Glutamatergic neuron (in vitro differentiated cells): Measurements from ENCODE around the gene RAI1. TPM values are rescaled to one million over a fixed set of nuclear protein-coding genes. Genes with fewer than 3 reads are reported as not detected.
A peak's percentile ranks its signal among the peaks of the same experiment; 100 is the strongest.

Experiments used
- DNase-seq: peaks from one replicate; pipeline ENCODE4 v3.0.0; 2022
- H3K27ac Mint-ChIP-seq: one replicate; pipeline ENCODE4 v1.8.0; 2020; ENCODE audit warnings: mild to moderate bottlenecking, mixed read lengths, inconsistent platforms; ENCODE audit not compliant: unreplicated experiment
- H3K27me3 Mint-ChIP-seq: one replicate; pipeline ENCODE4 v1.8.0; 2020; ENCODE audit warnings: mild to moderate bottlenecking, moderate library complexity, mixed read lengths, inconsistent platforms; ENCODE audit not compliant: unreplicated experiment
- H3K36me3 Mint-ChIP-seq: one replicate; pipeline ENCODE4 v1.8.0; 2020; ENCODE audit warnings: mild to moderate bottlenecking, mixed read lengths, inconsistent platforms; ENCODE audit not compliant: unreplicated experiment
- H3K4me1 Mint-ChIP-seq: one replicate; pipeline ENCODE4 v1.8.0; 2020; ENCODE audit warnings: mild to moderate bottlenecking, low read depth, mixed read lengths, inconsistent platforms; ENCODE audit not compliant: unreplicated experiment
- H3K4me3 Mint-ChIP-seq: one replicate; pipeline ENCODE4 v1.8.0; 2020; ENCODE audit warnings: mild to moderate bottlenecking, mixed read lengths, inconsistent platforms; ENCODE audit not compliant: unreplicated experiment
- H3K9me3 Mint-ChIP-seq: one replicate; pipeline ENCODE4 v1.8.0; 2020; ENCODE audit warnings: mild to moderate bottlenecking, moderate library complexity, mixed read lengths, inconsistent platforms; ENCODE audit not compliant: unreplicated experiment
- CTCF ChIP-seq: fragments of 200-600 bp; sonication (generic); IDR thresholded peaks from one replicate; pipeline ENCODE4 v1.5.0; 2021; ENCODE audit not compliant: partially characterized antibody, unreplicated experiment
- total RNA-seq: library from RNA; stranded (reverse); fragmentation: NEBNext Ultra II Directional; extraction: Animal tissue kit (Norgen Biotek cat#: 25700); gene quantifications from one replicate; pipeline ENCODE4 v1.2.1, GENCODE V29; 2021; ENCODE audit not compliant: unreplicated experiment

Gene RAI1
- total RNA-seq, 1 donor from 2014 or later: 70.2 TPM

DNA sequence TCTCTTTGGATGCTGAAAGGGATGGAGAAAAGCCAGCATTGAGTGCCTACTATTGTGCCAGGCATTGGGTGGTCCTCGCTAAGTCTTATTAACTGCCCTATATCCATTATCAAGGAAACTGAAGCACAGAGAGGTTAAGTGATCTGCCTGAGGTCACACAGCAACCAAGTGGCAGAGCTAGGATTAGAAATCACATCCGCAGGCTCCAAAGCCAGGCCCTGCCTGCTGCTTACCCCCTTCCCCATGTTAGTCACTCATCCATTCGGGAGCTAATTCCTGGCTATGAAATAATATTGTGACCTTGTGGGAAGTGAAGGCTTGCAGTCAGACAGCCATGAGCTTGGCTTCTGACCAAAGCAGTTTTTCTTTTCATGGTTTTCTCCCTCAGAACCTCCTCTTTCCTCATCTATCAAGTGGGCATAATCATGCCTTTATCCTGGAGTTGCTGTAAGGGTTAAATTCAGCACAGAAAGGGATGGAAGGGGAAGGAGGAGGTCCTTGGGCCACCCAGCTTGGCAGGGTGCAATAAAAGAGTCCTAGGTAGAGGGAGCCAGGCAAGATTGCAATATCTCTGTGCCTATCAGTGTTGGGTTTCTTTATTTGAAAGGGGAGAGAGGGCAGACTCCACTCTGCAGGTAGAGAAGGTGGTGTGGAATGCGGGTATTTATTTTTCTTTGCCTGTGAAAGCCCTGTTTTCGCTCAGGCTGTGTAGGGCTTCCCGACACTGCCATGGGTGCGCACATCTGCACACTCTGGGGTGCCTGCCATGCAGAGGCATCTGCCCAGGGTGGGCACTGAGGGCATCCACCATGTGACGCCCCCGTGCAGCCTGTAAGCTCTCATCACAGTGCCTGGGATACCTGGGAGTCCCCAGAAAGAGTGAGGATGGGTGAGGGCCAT lies 11.3 kb downstream of the RAI1 start:
- Mint-ChIP-seq H3K9me3 (peaks cover 14% of the 10 kb centered on the region), H3K36me3 (no peaks in the 10 kb centered on the region), H3K27me3 (peaks cover 20% of the 10 kb centered on the region), H3K4me3 (peak overlapping the region; percentile 80), H3K4me1 (peaks cover 48% of the 10 kb centered on the region), H3K27ac (peak overlapping the region; percentile 48)
- TF ChIP-seq CTCF: no peak
- DNase-seq: no peak

- H3K4me1 Mint-ChIP-seq: peaks cover 51% of the 10 kb centered on the region
- H3K4me3 Mint-ChIP-seq: peak overlapping the region; percentile 83
- peaks cover 21% of the 10 kb centered on the region for H3K27me3 Mint-ChIP-seq
- peaks cover 14% of the 10 kb centered on the region for H3K9me3 Mint-ChIP-seq
- H3K27ac Mint-ChIP-seq: peak overlapping the region; percentile 85
- peak; percentile 47 for DNase-seq
- H3K36me3 Mint-ChIP-seq: no peaks in the 10 kb centered on the region
- TF ChIP-seq CTCF: no peak
These were observed 12.3 kb downstream of the RAI1 start for GRCh38 chr17:17693253-17694168.

GRCh38 chr17:17694169-17695081 lies 13.2 kb downstream of the RAI1 start:
- H3K27ac Mint-ChIP-seq: peak overlapping the region; percentile 85
- no peaks in the 10 kb centered on the region for H3K36me3 Mint-ChIP-seq
- peak overlapping the region; percentile 83 for H3K4me3 Mint-ChIP-seq
- peaks cover 27% of the 10 kb centered on the region for H3K27me3 Mint-ChIP-seq
- peaks cover 59% of the 10 kb centered on the region for H3K4me1 Mint-ChIP-seq
- peak; percentile 67 for DNase-seq
- peaks cover 15% of the 10 kb centered on the region for H3K9me3 Mint-ChIP-seq
- TF ChIP-seq CTCF: no peak

GRCh38 chr17:17696085-17696484 lies 14.8 kb downstream of the RAI1 start:
- DNase-seq: no peak
- Mint-ChIP-seq H3K27ac (no peak overlapping the region), H3K36me3 (no peaks in the 10 kb centered on the region), H3K4me3 (peak overlapping the region; percentile 81), H3K27me3 (peaks cover 28% of the 10 kb centered on the region), H3K9me3 (peaks cover 19% of the 10 kb centered on the region), H3K4me1 (peaks cover 62% of the 10 kb centered on the region)
- TF ChIP-seq CTCF: no peak
